Astrocyte of the spinal cord (primary cell): ENCODE results near the gene RFTN2.

Experiments used
- DNase-seq: peaks from one replicate; pipeline ENCODE4 v3.0.0; 2011; ENCODE audit warnings: low read depth, low spot score
- H3K4me3 ChIP-seq: 2 replicates; pipeline ENCODE4 v1.5.1; 2011; ENCODE audit warnings: low read depth, mild to moderate bottlenecking, low read length, moderate library complexity
- CTCF ChIP-seq: IDR thresholded peaks from 2 replicates; pipeline ENCODE4 v1.5.1; 2012; ENCODE audit warnings: low read depth, mild to moderate bottlenecking, low read length, inconsistent platforms
- in situ Hi-C: cut with HindIII; loops from 2 replicates; pipeline ENCODE4 v1.10.0; 2017; ENCODE audit warnings: low sequenced_read_pairs

RFTN2 gene

GRCh38 chr2:197628043-197628500, 47.3 kb downstream of the RFTN2 start:
- no peak overlapping the region for H3K4me3 ChIP-seq
- in situ Hi-C loops = no loop called here
- no peak for DNase-seq

GRCh38 chr2:197626965-197627625, 48.3 kb downstream of the RFTN2 start:
- no peak overlapping the region for H3K4me3 ChIP-seq
- no peak for DNase-seq
- in situ Hi-C loops = no loop called here
- TF ChIP-seq CTCF = no peak

More at GRCh38 chr2:197628043-197628500, 47.3 kb downstream of the RFTN2 start:
- TF ChIP-seq CTCF = no peak

DNA sequence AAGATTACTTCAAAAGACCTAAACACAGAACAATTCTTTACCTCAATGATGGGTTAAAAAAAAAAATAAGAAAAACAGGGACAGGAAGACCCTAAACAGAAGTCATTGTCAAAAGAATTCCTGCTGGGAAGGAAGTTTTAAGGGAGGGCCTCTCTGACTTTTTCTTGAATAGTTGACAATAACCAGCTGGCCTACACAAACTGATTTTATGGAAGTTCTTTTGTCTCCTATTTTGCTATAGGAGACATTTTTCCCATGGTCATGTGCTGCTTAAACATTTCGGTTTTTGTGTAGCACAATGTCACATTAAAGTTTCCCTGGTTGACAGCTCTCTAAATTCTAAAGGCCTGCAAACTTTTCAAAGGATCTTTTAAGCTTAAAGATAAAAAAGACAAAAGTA, 55.3 kb downstream of the RFTN2 start:
- DNase-seq = no peak
- H3K4me3 ChIP-seq = no peak overlapping the region
- no peak for TF ChIP-seq CTCF
- in situ Hi-C loops = no loop called here

GRCh38 chr2:197615016-197615652, 60.3 kb downstream of the RFTN2 start:
- no peak for TF ChIP-seq CTCF
- no peak overlapping the region for H3K4me3 ChIP-seq
- no peak for DNase-seq
- in situ Hi-C loops = no loop called here

DNA sequence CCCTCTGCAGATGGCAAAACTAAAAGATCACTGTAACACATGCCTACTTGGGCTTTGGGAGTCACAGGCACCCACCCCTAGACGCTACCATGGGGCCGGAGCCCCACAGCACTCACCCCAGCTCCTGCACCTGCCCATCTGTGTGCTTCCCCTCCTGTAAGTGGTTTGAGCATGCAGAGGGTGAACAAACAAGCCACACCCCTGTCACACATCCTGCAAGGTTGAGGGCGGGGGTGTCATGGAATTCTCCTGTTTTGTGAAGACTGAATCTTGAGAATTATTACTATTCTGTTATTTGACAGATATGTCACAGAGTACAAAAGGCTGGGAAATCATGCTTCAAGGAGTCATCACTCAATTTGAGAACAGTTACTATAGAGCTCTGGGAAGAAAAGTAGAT, 60.9 kb downstream of the RFTN2 start:
- H3K4me3 ChIP-seq = no peak overlapping the region
- DNase-seq = no peak
- no peak for TF ChIP-seq CTCF
- in situ Hi-C loops = no loop called here

DNA sequence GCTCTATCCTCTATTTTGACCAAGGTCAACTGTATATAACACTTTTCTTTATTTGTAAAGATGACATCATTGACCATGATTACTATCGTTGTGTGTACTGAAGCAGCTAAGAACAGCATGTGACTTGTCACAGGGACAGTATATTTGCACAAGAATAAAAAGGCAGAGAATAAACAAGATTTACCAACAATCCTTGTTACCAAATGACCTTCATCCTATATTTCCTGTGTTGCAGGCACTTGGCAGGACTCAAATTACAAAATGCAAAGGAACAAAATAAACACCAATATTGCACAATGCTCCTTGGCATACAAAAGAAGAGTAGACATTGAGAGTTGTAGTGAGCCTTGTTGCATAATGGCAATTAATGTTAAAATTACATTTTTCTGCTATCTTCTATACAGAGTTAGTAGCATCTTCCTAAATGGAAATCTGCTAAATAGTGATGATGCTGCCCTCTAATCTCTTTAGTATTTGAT, 61.8 kb downstream of the RFTN2 start:
- no peak for DNase-seq
- H3K4me3 ChIP-seq = no peak overlapping the region
- in situ Hi-C loops = no loop called here
- no peak for TF ChIP-seq CTCF
